Neural progenitor cell (in vitro differentiated cells): Measurements from ENCODE around the gene BBX.

ENCODE experiments used
- EZH2 ChIP-seq: fragments of 200-600 bp; sonication (generic); IDR thresholded peaks from 2 replicates; pipeline ENCODE4 v1.6.1; 2017; ENCODE audit warnings: antibody characterized with exemption, mild to moderate bottlenecking, moderate library complexity
- EZH2phosphoT487 ChIP-seq: fragments of 200-600 bp; sonication (generic); IDR thresholded peaks from 2 replicates; pipeline ENCODE4 v1.6.1; 2017; ENCODE audit warnings: antibody characterized with exemption
- TF ChIP-seq, protein P1 (sequence below): fragments of 200-600 bp; sonication (generic); IDR thresholded peaks from 2 replicates; pipeline ENCODE4 v1.5.1; 2017; ENCODE audit warnings: antibody characterized with exemption, mild to moderate bottlenecking

DNA sequence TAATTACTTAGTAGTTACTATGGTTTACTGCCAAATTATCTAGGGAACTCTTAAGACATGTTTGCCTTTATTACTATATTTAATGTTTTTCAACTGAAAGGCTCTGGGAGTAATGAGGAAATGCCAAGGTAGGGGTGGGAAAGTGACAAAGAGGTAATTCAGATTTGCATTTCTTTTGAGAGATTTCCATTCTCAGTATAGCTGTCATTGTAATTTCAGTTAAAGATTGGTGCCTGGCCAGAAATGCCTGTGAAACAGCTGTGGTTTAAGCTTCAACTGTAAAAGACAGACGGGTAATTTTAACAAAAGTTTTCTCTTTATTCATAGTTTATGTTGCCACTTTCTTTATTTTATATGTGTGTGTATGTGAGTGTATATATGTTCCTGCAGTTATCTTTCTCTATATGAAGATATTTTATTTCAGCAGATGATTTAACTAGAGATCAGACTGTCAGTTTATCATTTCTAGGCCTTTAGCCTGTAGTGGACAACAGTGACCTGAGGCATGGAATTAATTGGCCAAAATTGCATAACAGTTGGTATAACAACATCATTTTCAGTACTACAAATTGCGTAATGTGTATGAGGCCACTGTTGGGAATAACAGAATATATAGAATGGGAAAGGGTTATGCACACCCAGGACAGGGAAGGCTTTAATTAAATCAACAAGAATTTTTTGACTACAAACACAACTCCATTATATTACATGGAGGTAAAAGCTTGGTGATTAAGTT is 119.0 kb downstream of the BBX start:
- TF ChIP-seq, protein P1, sequence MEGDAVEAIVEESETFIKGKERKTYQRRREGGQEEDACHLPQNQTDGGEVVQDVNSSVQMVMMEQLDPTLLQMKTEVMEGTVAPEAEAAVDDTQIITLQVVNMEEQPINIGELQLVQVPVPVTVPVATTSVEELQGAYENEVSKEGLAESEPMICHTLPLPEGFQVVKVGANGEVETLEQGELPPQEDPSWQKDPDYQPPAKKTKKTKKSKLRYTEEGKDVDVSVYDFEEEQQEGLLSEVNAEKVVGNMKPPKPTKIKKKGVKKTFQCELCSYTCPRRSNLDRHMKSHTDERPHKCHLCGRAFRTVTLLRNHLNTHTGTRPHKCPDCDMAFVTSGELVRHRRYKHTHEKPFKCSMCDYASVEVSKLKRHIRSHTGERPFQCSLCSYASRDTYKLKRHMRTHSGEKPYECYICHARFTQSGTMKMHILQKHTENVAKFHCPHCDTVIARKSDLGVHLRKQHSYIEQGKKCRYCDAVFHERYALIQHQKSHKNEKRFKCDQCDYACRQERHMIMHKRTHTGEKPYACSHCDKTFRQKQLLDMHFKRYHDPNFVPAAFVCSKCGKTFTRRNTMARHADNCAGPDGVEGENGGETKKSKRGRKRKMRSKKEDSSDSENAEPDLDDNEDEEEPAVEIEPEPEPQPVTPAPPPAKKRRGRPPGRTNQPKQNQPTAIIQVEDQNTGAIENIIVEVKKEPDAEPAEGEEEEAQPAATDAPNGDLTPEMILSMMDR, result no peak
- no peak for TF ChIP-seq EZH2
- no peak for TF ChIP-seq EZH2phosphoT487
